Aorta (tissue), 5 donors: ENCODE results near the gene PCDH1. TPM values are rescaled to one million over a fixed set of nuclear protein-coding genes. Genes with fewer than 3 reads are reported as not detected.
A peak's percentile ranks its signal among the peaks of the same experiment; 100 is the strongest.

Source experiments
- ATAC-seq: fragments of 200-7000 bp; cut with Tn5 transposase; one replicate; pipeline ENCODE4 v1.9.1; 2022; ENCODE audit warnings: moderate library complexity; ENCODE audit not compliant: low FRiP score
- DNase-seq, 2 donors: peaks; one replicate each; pipeline ENCODE4 v3.0.0-alpha.2; 2020
- H3K27ac ChIP-seq, 2 donors: one replicate each; pipeline ENCODE4 v1.5.1; 2013; ENCODE audit warnings: low read length in 2 of 2, mild to moderate bottlenecking in 2 of 2, moderate library complexity in 2 of 2, control low read depth in 1 of 2, inconsistent platforms in 1 of 2, low read depth in 1 of 2
- H3K27me3 ChIP-seq, 2 donors: one replicate each; pipeline ENCODE4 v1.6.1; 2013; ENCODE audit warnings: control low read depth in 1 of 2, low read length in 1 of 2, mild to moderate bottlenecking in 1 of 2, moderate library complexity in 1 of 2; ENCODE audit not compliant: insufficient read depth in 2 of 2, control insufficient read depth in 1 of 2
- H3K36me3 ChIP-seq, 2 donors: one replicate each; pipeline ENCODE4 v1.6.1; 2013; ENCODE audit warnings: control low read depth in 1 of 2, low read length in 1 of 2, mild to moderate bottlenecking in 1 of 2; ENCODE audit not compliant: insufficient read depth in 2 of 2, control insufficient read depth in 1 of 2
- H3K4me1 ChIP-seq, 2 donors: one replicate each; pipeline ENCODE4 v1.6.1; 2013; ENCODE audit warnings: low read length in 2 of 2, control low read depth in 1 of 2, mild to moderate bottlenecking in 1 of 2, moderate library complexity in 1 of 2; ENCODE audit not compliant: insufficient read depth in 2 of 2, control insufficient read depth in 1 of 2
- H3K4me3 ChIP-seq, 2 donors: one replicate each; pipeline ENCODE4 v1.5.1; 2013; ENCODE audit warnings: low read length in 2 of 2, control low read depth in 1 of 2, mild to moderate bottlenecking in 1 of 2
- H3K9me3 ChIP-seq: one replicate; pipeline ENCODE4 v1.6.1; 2013; ENCODE audit warnings: mild to moderate bottlenecking, low read length; ENCODE audit not compliant: control insufficient read depth
- whole genome bisulfite sequencing, 2 donors: extraction: QIAGEN DNeasy Blood & Tissue Kit; methylation state at CpG; one replicate each; pipeline ENCODE4 v1.1.7; 2013; 5-methylcytosine and 5-hydroxymethylcytosine counted together
- intact Hi-C, 2 donors: fragments of 100-400 bp; cut with DNase I; formaldehyde crosslinking; loops; one replicate each; pipeline versions ENCODE4 v1.14.2 to v1.15.0; 2022
- polyA plus RNA-seq, 2 donors: library from polyadenylated mRNA; stranded (reverse); fragments of 200-250 nt; gene quantifications; one replicate each; pipeline ENCODE4 v1.2.3, GENCODE V29; 2013
- total RNA-seq, 2 donors: library from RNA; stranded (reverse); fragmentation: NEBNext Ultra II Directional; extraction: Animal tissue kit (Norgen Biotek cat#: 25700); gene quantifications; one replicate each; pipeline ENCODE4 v1.2.1, GENCODE V29; 2021
- donor health status: healthy with polysubstance abuse.
- donor health status: Bipolar disorder and iron deficiency.
- donor health status: DM: no; HTN: no; CAD: no.
- donor health status: DM: no; HTN: no; CAD: no.
- donor health status: DM: yes; HTN: yes; CAD: no.

Gene PCDH1
- total and polyA plus RNA-seq, 4 donors = 1.4 to 41.9 (median 15.9) TPM

GRCh38 chr5:141871870-141872269 lies 6.3 kb downstream of the PCDH1 start:
- no peaks in the 10 kb centered on the region for H3K9me3 ChIP-seq
- 91% methylated on average over 4 of the region's 4 CpGs for WGBS, 2 donors
- H3K4me1 ChIP-seq = peaks cover 0 to 1% of the 10 kb centered on the region in 2 donors
- no peaks in the 10 kb centered on the region for H3K27me3 ChIP-seq
- no peaks in the 10 kb centered on the region for H3K36me3 ChIP-seq
- no peak overlapping the region for H3K27ac ChIP-seq
- ATAC-seq = no peak
- intact Hi-C loops = no loop called here
- H3K4me3 ChIP-seq = no peak overlapping the region
- peak in 1 of 2 donors; percentile 0 for DNase-seq

- H3K27ac ChIP-seq = no peak overlapping the region
- H3K4me3 ChIP-seq = no peak overlapping the region
- whole genome bisulfite sequencing, 2 donors = 78 to 87% methylated on average over 4 of the region's 4 CpGs
- H3K27me3 ChIP-seq = no peaks in the 10 kb centered on the region
- H3K4me1 ChIP-seq = no peaks in the 10 kb centered on the region
- DNase-seq (peak in 1 of 2 donors; percentile 58), ATAC-seq (no peak)
- no peaks in the 10 kb centered on the region for H3K9me3 ChIP-seq
- H3K36me3 ChIP-seq = no peaks in the 10 kb centered on the region
- intact Hi-C loops = no loop called here
These were observed 7.3 kb downstream of the PCDH1 start for GRCh38 chr5:141870871-141871270.

- H3K27me3 ChIP-seq = no peaks in the 10 kb centered on the region
- no peak for ATAC-seq
- no peaks in the 10 kb centered on the region for H3K9me3 ChIP-seq
- peak in 1 of 2 donors; percentile 46 for DNase-seq
- H3K36me3 ChIP-seq = no peaks in the 10 kb centered on the region
- H3K4me3 ChIP-seq = no peak overlapping the region
- 87 to 91% methylated on average over 4 to 5 of the region's 5 CpGs for WGBS, 2 donors
- no peak overlapping the region for H3K27ac ChIP-seq
- intact Hi-C loops = no loop called here
- H3K4me1 ChIP-seq = no peaks in the 10 kb centered on the region
These were observed 8.0 kb downstream of the PCDH1 start for GRCh38 chr5:141870228-141870627.

- ATAC-seq (no peak), DNase-seq (peak in 1 of 2 donors; percentile 66)
- intact Hi-C loops = no loop called here
- H3K4me3 ChIP-seq = no peak overlapping the region
- H3K4me1 ChIP-seq = no peaks in the 10 kb centered on the region
- H3K27ac ChIP-seq = no peak overlapping the region
- 87 to 90% methylated on average over 9 of the region's 9 CpGs for WGBS, 2 donors
- H3K36me3 ChIP-seq = no peaks in the 10 kb centered on the region
- H3K9me3 ChIP-seq = no peaks in the 10 kb centered on the region
- H3K27me3 ChIP-seq = no peaks in the 10 kb centered on the region
These were observed 8.7 kb downstream of the PCDH1 start for GRCh38 chr5:141869514-141869913.

- Histone ChIP-seq H3K4me3 (no peak overlapping the region), H3K27me3 (no peaks in the 10 kb centered on the region), H3K27ac (no peak overlapping the region), H3K36me3 (no peaks in the 10 kb centered on the region), H3K4me1 (no peaks in the 10 kb centered on the region), H3K9me3 (no peaks in the 10 kb centered on the region)
- no peak for ATAC-seq
- DNase-seq = peak in 1 of 2 donors; percentile 71
- WGBS, 2 donors = 93 to 95% methylated on average over 14 of the region's 14 CpGs
- intact Hi-C loops = no loop called here
These were observed 9.2 kb downstream of the PCDH1 start for GRCh38 chr5:141869040-141869439.

- Histone ChIP-seq H3K27ac (no peak overlapping the region), H3K4me3 (no peak overlapping the region), H3K36me3 (no peaks in the 10 kb centered on the region), H3K27me3 (no peaks in the 10 kb centered on the region), H3K4me1 (no peaks in the 10 kb centered on the region), H3K9me3 (no peaks in the 10 kb centered on the region)
- DNase-seq (peak in 1 of 2 donors; percentile 69), ATAC-seq (no peak)
- WGBS, 2 donors = 93 to 94% methylated on average over 16 of the region's 16 CpGs
- intact Hi-C loops = no loop called here
These were observed 9.7 kb downstream of the PCDH1 start for GRCh38 chr5:141868541-141868940.

GRCh38 chr5:141867651-141868050 lies 10.6 kb downstream of the PCDH1 start:
- H3K4me3 ChIP-seq = no peak overlapping the region
- WGBS, 2 donors = 87 to 95% methylated on average over 4 of the region's 4 CpGs
- H3K4me1 ChIP-seq = no peaks in the 10 kb centered on the region
- ATAC-seq (no peak), DNase-seq (peak in 1 of 2 donors; percentile 61)
- no peak overlapping the region for H3K27ac ChIP-seq
- H3K27me3 ChIP-seq = no peaks in the 10 kb centered on the region
- H3K9me3 ChIP-seq = no peaks in the 10 kb centered on the region
- intact Hi-C loops = no loop called here
- H3K36me3 ChIP-seq = no peaks in the 10 kb centered on the region

GRCh38 chr5:141867139-141867538 lies 11.1 kb downstream of the PCDH1 start:
- no peaks in the 10 kb centered on the region for H3K27me3 ChIP-seq
- no peaks in the 10 kb centered on the region for H3K9me3 ChIP-seq
- no peaks in the 10 kb centered on the region for H3K4me1 ChIP-seq
- intact Hi-C loops = no loop called here
- ATAC-seq (no peak), DNase-seq (peak in 1 of 2 donors; percentile 0)
- H3K27ac ChIP-seq = no peak overlapping the region
- no peaks in the 10 kb centered on the region for H3K36me3 ChIP-seq
- 94% methylated on average over 5 of the region's 5 CpGs for WGBS, 2 donors
- no peak overlapping the region for H3K4me3 ChIP-seq

GRCh38 chr5:141866096-141866495 lies 12.1 kb downstream of the PCDH1 start:
- 75 to 83% methylated on average over 13 of the region's 13 CpGs for WGBS, 2 donors
- H3K9me3 ChIP-seq = no peaks in the 10 kb centered on the region
- no peak overlapping the region for H3K4me3 ChIP-seq
- DNase-seq (peak in 1 of 2 donors; percentile 40), ATAC-seq (no peak)
- H3K27ac ChIP-seq = no peak overlapping the region
- intact Hi-C loops = no loop called here
- no peaks in the 10 kb centered on the region for H3K4me1 ChIP-seq
- H3K27me3 ChIP-seq = no peaks in the 10 kb centered on the region
- H3K36me3 ChIP-seq = no peaks in the 10 kb centered on the region
